ENCODE measurements around the gene RIMS4.

The RIMS4 gene

DNA sequence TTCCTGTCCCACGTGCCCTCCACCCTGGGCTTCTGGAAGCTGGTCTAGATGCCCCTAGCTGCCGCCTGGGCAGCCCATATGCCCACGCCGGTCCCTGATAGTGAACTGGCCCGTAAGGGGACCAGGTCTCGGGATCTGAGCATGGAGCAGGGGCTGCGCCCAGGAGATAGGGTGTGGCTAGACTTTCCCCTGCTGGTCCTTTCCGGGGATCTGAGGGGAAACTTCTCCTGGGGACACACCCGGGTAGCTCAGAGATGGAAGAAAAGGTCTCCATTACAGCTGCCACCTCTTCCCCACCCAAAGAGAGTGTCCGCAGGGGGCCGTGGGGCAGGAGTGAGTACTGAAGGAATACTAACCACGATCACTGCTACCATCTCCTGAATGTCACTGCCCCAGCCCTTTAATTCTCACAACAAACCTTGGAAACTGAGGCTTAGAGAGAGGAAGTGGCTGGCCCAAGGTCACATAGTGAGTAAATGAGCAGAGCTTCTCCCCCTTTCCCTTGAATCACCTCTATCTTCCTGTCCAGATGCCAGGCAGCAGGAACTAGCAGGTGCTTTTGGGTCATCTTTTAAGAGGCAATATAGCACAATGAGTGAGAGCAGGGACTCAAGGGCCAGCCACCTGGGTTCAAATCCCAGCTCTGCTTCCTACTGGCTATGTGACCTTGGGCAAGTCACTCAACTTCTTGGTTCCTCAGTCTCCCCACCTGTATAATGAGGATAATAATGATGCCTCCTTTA lies 107.0 kb downstream of the RIMS4 start:
- Histone ChIP-seq H3K27me3 (ENCODE audit: insufficient read depth, poor library complexity, severe bottlenecking) (no peaks in the 10 kb centered on the region), H3K4me3 (replicated peaks; ENCODE audit: insufficient read depth, low read length) (no peak overlapping the region), H3K27ac (replicated peaks) (no peak overlapping the region)
- no peak for TF ChIP-seq POLR2AphosphoS5 (IDR thresholded peaks at IDR 0.05; ENCODE audit: low read depth)
- TF ChIP-seq, protein P1, sequence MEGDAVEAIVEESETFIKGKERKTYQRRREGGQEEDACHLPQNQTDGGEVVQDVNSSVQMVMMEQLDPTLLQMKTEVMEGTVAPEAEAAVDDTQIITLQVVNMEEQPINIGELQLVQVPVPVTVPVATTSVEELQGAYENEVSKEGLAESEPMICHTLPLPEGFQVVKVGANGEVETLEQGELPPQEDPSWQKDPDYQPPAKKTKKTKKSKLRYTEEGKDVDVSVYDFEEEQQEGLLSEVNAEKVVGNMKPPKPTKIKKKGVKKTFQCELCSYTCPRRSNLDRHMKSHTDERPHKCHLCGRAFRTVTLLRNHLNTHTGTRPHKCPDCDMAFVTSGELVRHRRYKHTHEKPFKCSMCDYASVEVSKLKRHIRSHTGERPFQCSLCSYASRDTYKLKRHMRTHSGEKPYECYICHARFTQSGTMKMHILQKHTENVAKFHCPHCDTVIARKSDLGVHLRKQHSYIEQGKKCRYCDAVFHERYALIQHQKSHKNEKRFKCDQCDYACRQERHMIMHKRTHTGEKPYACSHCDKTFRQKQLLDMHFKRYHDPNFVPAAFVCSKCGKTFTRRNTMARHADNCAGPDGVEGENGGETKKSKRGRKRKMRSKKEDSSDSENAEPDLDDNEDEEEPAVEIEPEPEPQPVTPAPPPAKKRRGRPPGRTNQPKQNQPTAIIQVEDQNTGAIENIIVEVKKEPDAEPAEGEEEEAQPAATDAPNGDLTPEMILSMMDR (IDR thresholded peaks at IDR 0.05; ENCODE audit: insufficient read depth, low read length): no peak
- TF ChIP-seq SPI1 (IDR thresholded peaks at IDR 0.05; ENCODE audit: borderline replicate concordance, low read depth): no peak
- DNase-seq (ENCODE audit: low read depth in 1 of 2, low spot score in 1 of 2): no peak

DNA sequence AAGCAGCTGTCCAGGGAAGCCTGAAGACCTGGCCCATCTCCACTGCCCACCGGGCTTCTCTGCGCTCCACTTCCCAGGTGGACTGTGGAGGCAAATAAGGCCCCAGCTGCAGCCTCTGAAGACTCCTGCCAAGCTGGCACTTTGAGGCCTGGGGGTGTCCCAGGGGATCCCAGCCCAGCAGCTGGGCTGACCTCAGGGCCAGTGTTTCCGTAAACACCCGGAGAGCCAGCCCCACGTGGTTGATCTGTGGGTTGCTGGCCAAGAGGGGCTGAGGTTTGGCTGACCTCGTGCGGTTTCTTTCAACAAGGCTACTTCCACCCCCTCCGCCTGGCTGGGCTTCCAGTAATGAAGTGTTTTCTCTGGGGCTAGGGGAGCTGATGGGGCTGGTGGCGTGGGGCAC lies 107.6 kb downstream of the RIMS4 start:
- TF ChIP-seq GABPA (IDR thresholded peaks at IDR 0.05; ENCODE audit: low read depth): no peak
- no peak for TF ChIP-seq SPI1 (IDR thresholded peaks at IDR 0.05; ENCODE audit: borderline replicate concordance, low read depth)
- TF ChIP-seq, protein P2, sequence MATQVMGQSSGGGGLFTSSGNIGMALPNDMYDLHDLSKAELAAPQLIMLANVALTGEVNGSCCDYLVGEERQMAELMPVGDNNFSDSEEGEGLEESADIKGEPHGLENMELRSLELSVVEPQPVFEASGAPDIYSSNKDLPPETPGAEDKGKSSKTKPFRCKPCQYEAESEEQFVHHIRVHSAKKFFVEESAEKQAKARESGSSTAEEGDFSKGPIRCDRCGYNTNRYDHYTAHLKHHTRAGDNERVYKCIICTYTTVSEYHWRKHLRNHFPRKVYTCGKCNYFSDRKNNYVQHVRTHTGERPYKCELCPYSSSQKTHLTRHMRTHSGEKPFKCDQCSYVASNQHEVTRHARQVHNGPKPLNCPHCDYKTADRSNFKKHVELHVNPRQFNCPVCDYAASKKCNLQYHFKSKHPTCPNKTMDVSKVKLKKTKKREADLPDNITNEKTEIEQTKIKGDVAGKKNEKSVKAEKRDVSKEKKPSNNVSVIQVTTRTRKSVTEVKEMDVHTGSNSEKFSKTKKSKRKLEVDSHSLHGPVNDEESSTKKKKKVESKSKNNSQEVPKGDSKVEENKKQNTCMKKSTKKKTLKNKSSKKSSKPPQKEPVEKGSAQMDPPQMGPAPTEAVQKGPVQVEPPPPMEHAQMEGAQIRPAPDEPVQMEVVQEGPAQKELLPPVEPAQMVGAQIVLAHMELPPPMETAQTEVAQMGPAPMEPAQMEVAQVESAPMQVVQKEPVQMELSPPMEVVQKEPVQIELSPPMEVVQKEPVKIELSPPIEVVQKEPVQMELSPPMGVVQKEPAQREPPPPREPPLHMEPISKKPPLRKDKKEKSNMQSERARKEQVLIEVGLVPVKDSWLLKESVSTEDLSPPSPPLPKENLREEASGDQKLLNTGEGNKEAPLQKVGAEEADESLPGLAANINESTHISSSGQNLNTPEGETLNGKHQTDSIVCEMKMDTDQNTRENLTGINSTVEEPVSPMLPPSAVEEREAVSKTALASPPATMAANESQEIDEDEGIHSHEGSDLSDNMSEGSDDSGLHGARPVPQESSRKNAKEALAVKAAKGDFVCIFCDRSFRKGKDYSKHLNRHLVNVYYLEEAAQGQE (IDR thresholded peaks at IDR 0.05; ENCODE audit: insufficient replicate concordance, low read depth): no peak
- TF ChIP-seq, protein P1 (IDR thresholded peaks at IDR 0.05; ENCODE audit: insufficient read depth, low read length): no peak
- no peak for TF ChIP-seq POLR2AphosphoS5 (IDR thresholded peaks at IDR 0.05; ENCODE audit: low read depth)
- Histone ChIP-seq H3K27me3 (ENCODE audit: insufficient read depth, poor library complexity, severe bottlenecking) (no peaks in the 10 kb centered on the region), H3K4me3 (replicated peaks; ENCODE audit: insufficient read depth, low read length) (no peak overlapping the region), H3K27ac (replicated peaks) (no peak overlapping the region)
- DNase-seq (ENCODE audit: low read depth in 1 of 2, low spot score in 1 of 2): peak in 1 of 2 experiments; percentile 26

DNA sequence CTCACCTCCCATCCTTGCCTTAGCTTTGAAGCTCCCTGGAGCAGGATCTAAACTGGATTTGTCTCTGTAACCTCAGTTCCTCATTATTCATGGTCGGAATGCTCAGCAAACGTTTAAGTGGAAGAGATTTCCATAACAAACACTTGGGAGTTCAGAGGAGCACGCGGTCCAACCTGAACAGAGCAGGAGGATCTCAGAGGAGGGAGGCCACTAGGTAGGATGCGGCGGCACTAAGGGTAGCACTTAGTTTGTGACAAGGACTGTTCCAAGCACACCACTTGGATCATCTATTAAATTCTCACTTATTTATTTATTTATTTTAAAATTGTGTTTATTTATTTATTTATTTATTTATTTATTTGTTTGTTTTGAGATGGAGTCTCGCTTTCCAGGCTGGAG lies 108.5 kb downstream of the RIMS4 start:
- no peak for DNase-seq (ENCODE audit: low read depth in 1 of 2, low spot score in 1 of 2)
- Histone ChIP-seq H3K27me3 (ENCODE audit: insufficient read depth, poor library complexity, severe bottlenecking) (no peaks in the 10 kb centered on the region), H3K4me3 (replicated peaks; ENCODE audit: insufficient read depth, low read length) (no peak overlapping the region), H3K27ac (replicated peaks) (no peak overlapping the region)
- TF ChIP-seq, protein P2 (IDR thresholded peaks at IDR 0.05; ENCODE audit: insufficient replicate concordance, low read depth): no peak
- TF ChIP-seq SPI1 (IDR thresholded peaks at IDR 0.05; ENCODE audit: borderline replicate concordance, low read depth) (no peak), GABPA (IDR thresholded peaks at IDR 0.05; ENCODE audit: low read depth) (no peak), POLR2AphosphoS5 (IDR thresholded peaks at IDR 0.05; ENCODE audit: low read depth) (no peak)
- TF ChIP-seq, protein P1 (IDR thresholded peaks at IDR 0.05; ENCODE audit: insufficient read depth, low read length): no peak

Data from HL-60 (cell line).